Measurements from ENCODE around the gene EHD2. TPM values are rescaled to one million over a fixed set of nuclear protein-coding genes. Genes with fewer than 3 reads are reported as not detected.

The EHD2 gene
- total and polyA plus RNA-seq, 2 of the 13 experiments (the other 11 are each of a cell fraction or from before 2014, with no cell fraction given): 0.09 to 0.28 TPM

DNA sequence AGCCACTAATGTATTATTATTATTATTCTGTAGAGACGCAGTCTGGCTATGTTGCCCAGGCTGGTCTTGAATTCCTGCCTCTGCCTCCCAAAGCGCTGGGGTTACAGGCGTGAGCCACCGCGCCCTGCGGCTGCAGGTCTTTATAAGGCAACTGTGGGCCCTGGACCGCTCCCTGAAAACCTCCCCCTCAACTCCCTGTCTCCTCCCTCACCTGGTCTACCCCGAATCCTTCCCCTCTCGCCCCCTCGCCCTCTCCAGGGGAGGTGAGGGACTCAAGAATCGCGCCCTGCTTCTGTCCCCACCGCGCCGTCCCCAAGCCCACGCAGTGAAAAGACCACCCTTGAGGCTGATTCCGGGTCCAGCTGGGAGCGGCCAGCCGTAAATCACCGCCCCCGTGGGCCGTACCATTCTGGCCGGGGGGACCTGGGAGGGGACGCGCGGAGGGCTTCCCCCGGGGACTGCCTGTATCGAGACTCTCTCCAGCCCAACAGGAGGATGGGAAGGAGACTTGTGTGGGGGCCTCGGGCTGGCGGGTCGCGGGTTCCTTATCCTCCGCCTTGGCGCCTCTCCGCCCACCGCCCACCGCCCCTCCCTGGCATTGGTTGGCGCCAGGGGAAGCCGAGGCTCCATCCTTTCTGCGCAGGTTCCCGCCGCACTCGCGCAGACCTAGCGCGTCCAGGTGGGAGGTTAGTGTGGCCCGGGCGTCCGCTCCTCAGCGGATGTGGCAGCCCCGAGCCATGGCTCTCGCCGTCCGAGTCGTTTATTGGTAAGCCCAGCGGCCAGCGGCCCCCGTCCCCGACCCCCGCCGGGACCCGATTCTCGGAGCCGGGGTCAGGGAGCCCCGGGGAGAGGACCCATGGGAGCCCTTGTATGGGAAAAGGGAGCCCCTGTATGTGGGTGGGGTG lies 65.1 kb downstream of the EHD2 start, which contains the start of gene SELENOW (continued):
- TF ChIP-seq TBX2 (CRISPR knock-in tag; IDR thresholded peaks at IDR 0.05; ENCODE audit: borderline replicate concordance): peak; percentile 76; the same call in 1 of the 2 replicates
- no peak for TF ChIP-seq MIER2 (CRISPR knock-in tag; IDR thresholded peaks at IDR 0.05)
- no peak; the same call in 1 of the 2 replicates for TF ChIP-seq ZNF564 (CRISPR knock-in tag; IDR thresholded peaks at IDR 0.05)
- peak; percentile 73 for TF ChIP-seq ZNF607 (CRISPR knock-in tag; IDR thresholded peaks at IDR 0.05; ENCODE audit: borderline replicate concordance)
- TF ChIP-seq, protein P1, sequence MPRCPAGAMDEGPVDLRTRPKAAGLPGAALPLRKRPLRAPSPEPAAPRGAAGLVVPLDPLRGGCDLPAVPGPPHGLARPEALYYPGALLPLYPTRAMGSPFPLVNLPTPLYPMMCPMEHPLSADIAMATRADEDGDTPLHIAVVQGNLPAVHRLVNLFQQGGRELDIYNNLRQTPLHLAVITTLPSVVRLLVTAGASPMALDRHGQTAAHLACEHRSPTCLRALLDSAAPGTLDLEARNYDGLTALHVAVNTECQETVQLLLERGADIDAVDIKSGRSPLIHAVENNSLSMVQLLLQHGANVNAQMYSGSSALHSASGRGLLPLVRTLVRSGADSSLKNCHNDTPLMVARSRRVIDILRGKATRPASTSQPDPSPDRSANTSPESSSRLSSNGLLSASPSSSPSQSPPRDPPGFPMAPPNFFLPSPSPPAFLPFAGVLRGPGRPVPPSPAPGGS (CRISPR knock-in tag; IDR thresholded peaks at IDR 0.05): peak; percentile 75; the same call in 1 of the 2 replicates
- TF ChIP-seq RXRA (CRISPR knock-in tag; IDR thresholded peaks at IDR 0.05): peak; percentile 73
- peak; percentile 66 for TF ChIP-seq SP5 (CRISPR knock-in tag; IDR thresholded peaks at IDR 0.05; ENCODE audit: borderline replicate concordance, low read depth)
- peak; percentile 36; the same call in 1 of the 2 replicates for TF ChIP-seq ZNF143 (CRISPR knock-in tag; IDR thresholded peaks at IDR 0.05)
- TF ChIP-seq POLR2G (IDR thresholded peaks at IDR 0.05; ENCODE audit: low read depth, low read length): peak; percentile 98
- TF ChIP-seq ZNF460 (CRISPR knock-in tag; IDR thresholded peaks at IDR 0.05; ENCODE audit: borderline replicate concordance): peak; percentile 91
- TF ChIP-seq ZNF556 (CRISPR knock-in tag; IDR thresholded peaks at IDR 0.05; ENCODE audit: borderline replicate concordance): peak; percentile 72; the same call in 1 of the 2 replicates
- TF ChIP-seq, protein P2, sequence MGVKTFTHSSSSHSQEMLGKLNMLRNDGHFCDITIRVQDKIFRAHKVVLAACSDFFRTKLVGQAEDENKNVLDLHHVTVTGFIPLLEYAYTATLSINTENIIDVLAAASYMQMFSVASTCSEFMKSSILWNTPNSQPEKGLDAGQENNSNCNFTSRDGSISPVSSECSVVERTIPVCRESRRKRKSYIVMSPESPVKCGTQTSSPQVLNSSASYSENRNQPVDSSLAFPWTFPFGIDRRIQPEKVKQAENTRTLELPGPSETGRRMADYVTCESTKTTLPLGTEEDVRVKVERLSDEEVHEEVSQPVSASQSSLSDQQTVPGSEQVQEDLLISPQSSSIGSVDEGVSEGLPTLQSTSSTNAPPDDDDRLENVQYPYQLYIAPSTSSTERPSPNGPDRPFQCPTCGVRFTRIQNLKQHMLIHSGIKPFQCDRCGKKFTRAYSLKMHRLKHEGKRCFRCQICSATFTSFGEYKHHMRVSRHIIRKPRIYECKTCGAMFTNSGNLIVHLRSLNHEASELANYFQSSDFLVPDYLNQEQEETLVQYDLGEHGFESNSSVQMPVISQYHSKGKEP (CRISPR knock-in tag; IDR thresholded peaks at IDR 0.05): peak; percentile 22; the same call in 1 of the 2 replicates
- 0 out of 2 replicates have a peak, but pooled peaks have one; percentile 54 for TF ChIP-seq ZNF589 (CRISPR knock-in tag; conservative IDR thresholded peaks at IDR 0.05)
- peak; percentile 33; the same call in 1 of the 2 replicates for TF ChIP-seq SP2 (CRISPR knock-in tag; IDR thresholded peaks at IDR 0.05)
- peak; percentile 84; the same call in 1 of the 2 replicates for TF ChIP-seq GABPB1 (CRISPR knock-in tag; IDR thresholded peaks at IDR 0.05)
- TF ChIP-seq KDM5A (IDR thresholded peaks at IDR 0.05; ENCODE audit: borderline replicate concordance, low read length): peak; percentile 53; the same call in 1 of the 2 replicates
- TF ChIP-seq ZNF329 (CRISPR knock-in tag; IDR thresholded peaks at IDR 0.05; ENCODE audit: low read depth): 0 out of 2 replicates have a peak, but pooled peaks have one; percentile 58
- no peak; the same call in 1 of the 2 replicates for TF ChIP-seq PAX8 (CRISPR knock-in tag; IDR thresholded peaks at IDR 0.05; ENCODE audit: borderline replicate concordance)
- TF ChIP-seq ZNF234 (CRISPR knock-in tag; conservative IDR thresholded peaks at IDR 0.05): no peak
- no peak for TF ChIP-seq ZNF337 (CRISPR knock-in tag; IDR thresholded peaks at IDR 0.05; ENCODE audit: borderline replicate concordance, low read depth)
- peak; percentile 64; the same call in 1 of the 2 replicates for TF ChIP-seq ZBTB42 (CRISPR knock-in tag; IDR thresholded peaks at IDR 0.05)
- TF ChIP-seq ZNF180 (CRISPR knock-in tag; IDR thresholded peaks at IDR 0.05; ENCODE audit: borderline replicate concordance, low read depth): 0 out of 2 replicates have a peak, but pooled peaks have one; percentile 46
- TF ChIP-seq ASH2L (IDR thresholded peaks at IDR 0.05; ENCODE audit: insufficient read length, low read depth, low read length): peak; percentile 54
- TF ChIP-seq ZBTB1 (CRISPR knock-in tag; IDR thresholded peaks at IDR 0.05; ENCODE audit: borderline replicate concordance): no peak
- TF ChIP-seq ZBTB20 (CRISPR knock-in tag; IDR thresholded peaks at IDR 0.05; ENCODE audit: borderline replicate concordance, low read depth): no peak; the same call in 1 of the 2 replicates
- peak; percentile 94 for TF ChIP-seq HNRNPLL (IDR thresholded peaks at IDR 0.05; ENCODE audit: low read depth, low read length, poor library complexity, severe bottlenecking)

All from HepG2 (cell line).